HG03469 (cell line): ENCODE data around the gene NPAS3.

Experiments
- ATAC-seq: cut with Tn5 transposase; IDR thresholded peaks from one replicate; pipeline ENCODE4 v1.9.1; 2021; ENCODE audit warnings: mild to moderate bottlenecking, moderate library complexity, moderate number of reproducible peaks; ENCODE audit not compliant: unreplicated experiment

The NPAS3 gene

DNA sequence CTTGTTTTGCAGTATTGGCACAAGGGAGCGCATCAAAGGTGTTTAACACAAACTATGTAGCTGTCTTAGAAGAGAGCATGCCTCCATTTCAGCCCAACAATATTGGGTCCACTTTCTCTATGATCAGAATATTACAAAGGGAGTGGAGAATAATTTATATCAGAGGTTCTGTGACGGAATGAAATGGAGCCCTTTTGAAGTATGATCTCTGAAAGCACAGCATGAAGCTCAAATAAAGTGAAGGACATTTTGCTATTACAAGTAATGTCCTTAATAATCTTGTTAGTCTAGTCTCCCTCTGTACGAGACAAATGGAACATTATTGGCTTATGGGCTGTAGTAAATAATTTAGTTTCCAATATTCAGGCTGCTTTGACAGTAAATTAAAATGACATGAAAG lies 302.7 kb downstream of the NPAS3 start:
- no peak for ATAC-seq

DNA sequence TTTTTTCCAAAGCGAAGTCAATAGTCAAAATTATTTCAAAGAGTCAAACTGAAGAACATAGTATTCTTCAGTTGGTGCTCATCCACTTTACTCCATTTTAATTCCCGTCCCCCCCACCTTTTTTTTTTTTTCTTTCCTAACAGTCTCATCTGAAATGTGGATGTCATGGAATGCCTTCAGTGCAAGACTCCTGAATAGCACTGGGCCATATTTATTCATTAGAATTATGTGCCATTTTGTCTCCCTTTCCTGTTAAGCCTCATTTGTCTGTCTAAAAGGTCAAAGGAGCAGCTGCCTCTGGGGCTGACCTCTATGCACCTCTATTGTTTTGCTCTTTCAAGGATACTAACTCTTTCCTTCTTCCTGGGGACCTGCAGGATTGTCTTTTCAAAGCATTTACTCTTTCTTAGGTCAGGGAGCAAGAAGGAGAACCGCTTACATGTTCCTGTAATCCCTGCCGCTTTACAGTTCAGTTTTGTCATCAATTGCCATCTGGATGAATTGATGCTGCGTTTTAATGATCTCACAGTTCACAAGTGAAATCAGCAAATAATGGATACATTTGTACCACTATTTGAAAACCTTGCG lies 310.6 kb downstream of the NPAS3 start:
- ATAC-seq: no peak

DNA sequence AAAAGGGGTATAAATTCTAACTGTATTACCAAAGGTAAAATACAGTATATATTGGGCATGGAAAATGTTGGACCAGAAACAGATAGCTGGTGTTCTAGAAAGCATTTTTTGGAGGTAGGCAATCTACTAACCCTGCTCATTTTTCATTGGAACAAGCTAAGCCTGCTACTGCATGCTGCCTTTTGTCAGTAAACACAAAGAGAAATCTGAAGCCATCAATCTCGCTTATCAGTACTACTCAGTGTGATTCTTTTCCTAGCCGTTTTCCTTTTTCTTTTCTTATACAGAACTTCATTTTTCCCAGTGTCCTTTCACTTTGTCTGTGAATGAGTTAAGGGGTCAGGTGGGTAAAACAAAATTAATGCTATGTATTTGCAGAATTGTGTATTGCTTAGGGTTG lies 312.3 kb downstream of the NPAS3 start:
- ATAC-seq: no peak

DNA sequence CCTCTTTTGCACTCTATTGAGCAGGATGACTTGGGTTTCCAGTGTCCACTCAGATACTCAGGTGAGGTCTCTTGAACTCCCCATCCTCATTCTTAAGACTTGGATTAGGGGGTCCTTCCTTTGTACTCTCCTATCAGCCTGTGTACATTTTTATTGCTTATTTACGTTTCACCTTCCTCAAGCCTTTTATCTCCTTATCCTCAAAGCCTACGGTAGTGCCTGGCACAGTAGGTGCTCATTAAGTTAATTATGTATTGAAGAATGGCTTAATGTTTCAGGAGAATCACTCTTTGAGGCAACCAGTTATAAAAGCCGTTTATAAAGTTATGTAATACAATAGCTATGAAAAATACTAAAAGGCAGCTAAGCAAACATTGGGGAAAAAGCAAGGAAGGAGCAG lies 315.7 kb downstream of the NPAS3 start:
- no peak for ATAC-seq

DNA sequence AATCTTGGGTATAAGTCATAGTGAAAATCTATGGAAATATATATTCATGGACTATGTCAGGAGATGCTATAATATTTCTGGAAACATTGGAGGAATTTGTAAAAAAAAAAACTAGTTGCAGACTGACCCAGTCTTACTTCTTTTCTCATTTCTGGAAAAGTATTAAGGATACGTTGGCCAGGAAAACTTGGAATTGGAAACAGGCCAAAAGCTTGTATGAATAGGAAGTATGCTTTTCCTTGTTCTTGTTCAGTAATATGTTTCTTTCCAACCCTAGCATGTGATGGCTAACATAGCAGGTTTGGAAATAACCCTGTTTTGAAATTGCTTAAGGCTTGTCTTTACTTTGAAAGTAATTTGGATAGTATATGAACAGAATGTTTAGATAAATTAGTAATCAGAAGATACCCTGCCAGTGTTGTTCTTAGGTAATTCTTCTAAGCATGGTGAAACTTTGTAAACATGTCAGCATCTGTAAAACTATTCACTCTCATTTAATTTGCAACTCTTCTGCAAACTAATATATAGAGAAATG lies 316.2 kb downstream of the NPAS3 start:
- ATAC-seq: no peak

DNA sequence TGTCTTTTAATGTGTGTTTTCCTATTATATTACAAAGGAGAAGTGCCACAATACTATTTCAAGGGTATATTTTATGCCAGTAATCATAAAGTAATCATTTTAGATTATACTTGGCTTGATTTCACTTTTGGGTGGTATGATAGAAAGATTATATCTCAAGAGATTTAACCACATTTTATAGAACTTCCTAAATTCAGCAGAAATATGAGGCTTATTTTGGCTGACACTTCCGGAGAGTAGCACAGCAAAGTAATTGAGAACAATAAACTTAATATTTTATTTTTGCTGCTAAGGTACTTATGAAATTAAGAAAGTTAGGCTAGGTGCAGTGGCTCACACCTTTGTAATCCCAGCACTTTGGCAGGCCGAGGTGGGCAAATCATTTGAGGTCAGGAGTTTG lies 319.1 kb downstream of the NPAS3 start:
- no peak for ATAC-seq

DNA sequence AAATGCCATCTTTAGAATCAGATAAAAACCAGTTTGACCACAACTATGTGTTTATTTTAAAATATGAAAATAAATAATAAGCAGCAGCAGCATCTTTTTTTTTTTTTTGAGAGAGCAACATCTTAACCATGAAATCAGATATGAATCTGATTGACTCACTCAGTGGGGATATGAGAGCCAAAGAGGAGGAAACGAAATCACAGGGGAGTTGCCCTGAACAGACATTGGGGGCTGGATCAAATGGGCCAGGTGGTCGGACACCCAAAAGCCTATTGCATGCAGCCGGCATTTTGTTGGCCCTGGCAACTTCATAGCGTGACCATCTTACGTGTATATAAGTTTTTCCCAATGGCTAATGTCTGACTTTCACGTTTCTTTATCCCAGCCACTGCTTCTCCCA lies 321.1 kb downstream of the NPAS3 start:
- ATAC-seq: no peak

DNA sequence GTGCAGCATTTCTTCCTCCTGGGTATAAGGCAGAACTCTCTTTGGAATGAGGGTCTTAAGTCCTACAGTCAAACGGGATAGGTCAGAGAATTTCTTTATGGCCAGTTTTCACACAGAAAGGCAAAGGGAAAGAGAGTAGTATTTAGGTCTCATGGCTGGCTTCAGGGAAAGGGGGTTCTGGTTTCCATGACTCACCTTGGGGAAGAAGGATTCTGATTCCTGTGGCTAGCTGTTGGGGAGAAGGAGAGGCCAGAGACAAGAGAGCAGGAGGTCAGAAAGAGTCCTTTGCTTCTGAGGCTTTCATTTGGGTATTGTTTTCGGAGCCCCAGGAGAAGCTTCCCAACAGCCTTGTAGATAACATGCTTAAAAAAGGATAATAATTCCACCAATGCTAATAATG lies 332.5 kb downstream of the NPAS3 start:
- ATAC-seq: no peak

DNA sequence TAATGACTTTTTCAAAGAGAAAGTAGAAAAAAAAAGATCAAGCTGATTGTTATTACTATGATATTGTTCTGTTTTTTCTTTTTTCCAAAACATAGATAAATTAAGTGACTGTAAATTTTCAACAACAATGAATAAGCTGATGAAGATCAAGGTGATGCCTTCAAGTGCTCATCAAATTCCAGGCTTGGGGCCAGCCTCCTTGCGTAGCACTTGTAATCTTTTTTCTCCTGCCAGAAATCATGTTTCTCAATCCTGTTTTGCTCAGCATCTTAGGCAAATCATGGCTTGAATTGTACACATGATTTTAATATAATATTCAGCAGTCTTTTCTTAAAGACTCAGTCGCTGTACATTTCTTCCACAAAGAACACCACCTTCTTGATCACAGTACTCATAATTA lies 333.2 kb downstream of the NPAS3 start:
- no peak for ATAC-seq

DNA sequence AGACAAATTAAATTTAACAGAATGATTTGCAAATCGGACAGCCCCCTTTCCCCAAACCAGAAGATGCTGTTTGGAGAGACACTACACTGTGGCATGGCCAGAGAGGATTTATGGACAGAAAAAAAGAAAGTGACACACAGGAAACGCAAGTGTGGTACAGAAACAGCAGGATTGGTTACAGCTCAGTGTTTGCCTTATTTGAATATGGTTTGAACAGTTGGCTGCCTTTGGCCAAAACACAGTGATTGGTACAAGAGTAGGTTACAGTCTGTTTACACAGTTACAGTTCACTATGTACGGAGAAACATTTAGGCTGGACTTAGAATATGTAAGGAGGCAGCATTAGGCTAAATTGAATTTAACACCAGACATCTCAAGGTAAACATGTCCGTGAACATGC lies 335.3 kb downstream of the NPAS3 start:
- no peak for ATAC-seq

DNA sequence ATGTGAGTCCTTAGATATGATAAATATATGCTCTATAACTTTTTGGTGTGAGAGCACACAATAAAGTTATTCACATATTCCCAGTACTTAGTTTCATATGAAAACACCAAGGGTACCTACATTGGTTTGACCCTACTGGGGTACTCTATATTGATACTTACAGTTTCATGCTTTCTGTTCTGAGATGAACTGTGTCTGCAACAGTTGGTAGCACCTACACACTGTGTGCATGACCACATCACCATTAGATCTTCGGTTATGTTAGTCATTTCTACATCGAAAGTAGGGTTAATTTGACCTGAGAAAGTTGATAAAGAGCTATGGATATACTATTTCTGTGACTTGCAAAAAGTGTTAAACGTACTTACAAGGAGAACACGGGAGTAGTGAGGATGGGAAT lies 337.2 kb downstream of the NPAS3 start:
- no peak for ATAC-seq

DNA sequence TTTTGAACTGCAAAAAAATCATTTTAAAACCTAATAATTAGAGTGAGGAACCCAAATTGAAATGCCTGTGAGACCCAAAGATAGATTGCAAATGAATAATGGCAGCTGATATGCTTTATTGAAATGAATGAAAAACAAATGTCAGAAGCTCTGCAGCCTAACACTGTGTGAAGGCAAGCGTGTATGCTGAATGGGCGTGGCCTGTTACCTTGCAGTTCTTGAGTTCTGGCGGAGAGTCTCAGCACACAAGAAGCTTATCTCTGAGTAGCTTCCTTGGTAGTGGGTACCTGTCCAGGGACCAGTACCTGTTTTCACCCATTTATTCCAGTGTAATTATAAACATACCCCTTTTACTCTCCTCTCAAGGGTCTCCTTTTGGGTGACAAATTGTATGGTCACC lies 341.2 kb downstream of the NPAS3 start:
- no peak for ATAC-seq

DNA sequence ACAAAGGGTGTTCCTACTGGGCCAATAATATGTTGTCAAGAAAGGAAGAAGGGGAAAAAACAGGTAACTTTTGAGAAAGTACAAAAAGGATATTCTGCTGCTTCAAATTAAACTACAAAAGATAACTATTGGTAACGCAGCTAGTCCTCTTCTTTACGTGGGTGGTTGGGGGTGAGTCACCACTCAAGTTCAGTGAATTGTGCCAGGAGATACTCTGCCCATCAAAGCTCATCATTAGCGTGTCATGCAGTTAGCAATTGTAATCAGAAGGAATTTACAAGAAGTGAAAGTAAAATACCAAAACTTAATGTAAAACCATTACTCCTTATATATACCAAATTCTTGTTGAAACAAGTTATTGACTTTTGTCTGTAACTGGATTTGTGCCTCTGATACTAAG lies 342.0 kb downstream of the NPAS3 start:
- no peak for ATAC-seq

DNA sequence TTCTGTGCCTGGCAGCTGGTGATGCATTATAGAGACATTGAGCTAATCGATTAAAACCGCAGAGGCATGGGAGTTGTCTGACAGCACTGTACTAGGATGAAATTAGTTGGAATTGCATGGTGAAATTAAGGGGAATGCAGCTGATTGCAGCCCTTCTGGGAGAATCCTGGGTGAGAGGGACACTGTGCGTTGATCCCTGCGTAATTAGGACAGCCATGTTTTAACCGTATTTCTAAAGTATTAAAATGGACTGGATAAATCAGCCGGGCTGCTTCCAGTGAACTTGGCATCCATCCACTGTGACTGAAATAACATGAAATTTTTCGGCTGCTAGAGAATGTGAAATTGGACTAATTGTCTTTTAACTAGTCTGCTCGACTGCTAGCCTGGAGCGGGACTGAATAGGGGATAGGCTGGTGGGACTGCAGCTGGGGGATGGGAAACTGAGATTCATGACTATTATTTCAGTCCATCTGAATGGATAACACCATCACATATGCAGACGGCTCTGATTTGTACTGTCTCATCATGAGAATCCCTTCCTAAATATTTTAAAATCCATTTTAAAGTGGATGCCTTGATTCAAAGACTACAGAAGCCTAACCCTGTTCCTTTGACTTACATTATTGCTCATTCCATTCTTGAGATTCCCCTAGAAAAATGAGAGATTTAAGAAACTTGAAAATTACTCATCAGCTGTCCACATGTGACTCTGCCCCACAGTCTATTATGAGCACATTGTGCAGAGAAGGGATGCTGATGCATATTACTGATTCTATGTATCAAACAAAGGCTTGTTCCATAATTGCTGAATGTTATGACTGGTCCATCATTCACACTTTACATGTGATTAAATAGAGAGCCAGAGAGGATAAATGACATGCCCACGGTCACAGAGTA lies 343.9 kb downstream of the NPAS3 start:
- no peak for ATAC-seq

DNA sequence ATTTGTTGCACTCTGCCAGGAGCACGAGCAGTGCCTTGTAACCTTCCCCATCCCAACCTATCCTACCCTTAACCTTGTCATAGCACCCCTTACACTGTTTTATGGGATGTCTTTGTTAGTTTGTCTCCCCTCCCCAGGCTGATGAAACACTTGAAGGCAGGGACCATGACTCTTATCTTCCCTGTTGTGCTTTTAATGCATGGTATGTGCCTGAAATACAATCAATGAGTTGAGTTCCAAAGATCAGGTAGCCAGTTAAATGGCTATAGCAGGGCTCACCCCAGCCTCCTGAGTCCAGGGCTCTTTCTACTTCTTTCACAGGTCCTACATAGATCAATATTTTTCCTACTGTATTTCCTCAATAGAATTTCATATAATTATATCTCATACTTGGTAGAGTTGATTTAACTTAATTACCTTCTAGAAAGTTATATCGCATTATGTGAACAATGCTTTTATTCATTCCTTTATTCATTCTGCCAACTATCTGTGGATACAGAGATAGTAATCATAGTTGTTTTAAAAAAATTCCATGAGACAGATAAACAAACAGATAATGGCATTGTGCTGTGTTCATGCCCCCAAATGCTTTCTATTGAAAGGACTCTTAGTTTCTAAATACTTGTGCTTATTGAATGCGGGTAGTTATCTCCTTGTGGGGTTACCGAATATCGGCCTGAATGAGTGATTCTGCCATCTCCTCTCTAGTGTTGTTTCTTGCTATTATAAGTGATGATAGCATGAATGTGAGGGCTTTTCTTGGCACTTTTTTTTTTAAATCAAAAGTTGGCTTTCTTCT lies 347.4 kb downstream of the NPAS3 start:
- no peak for ATAC-seq

DNA sequence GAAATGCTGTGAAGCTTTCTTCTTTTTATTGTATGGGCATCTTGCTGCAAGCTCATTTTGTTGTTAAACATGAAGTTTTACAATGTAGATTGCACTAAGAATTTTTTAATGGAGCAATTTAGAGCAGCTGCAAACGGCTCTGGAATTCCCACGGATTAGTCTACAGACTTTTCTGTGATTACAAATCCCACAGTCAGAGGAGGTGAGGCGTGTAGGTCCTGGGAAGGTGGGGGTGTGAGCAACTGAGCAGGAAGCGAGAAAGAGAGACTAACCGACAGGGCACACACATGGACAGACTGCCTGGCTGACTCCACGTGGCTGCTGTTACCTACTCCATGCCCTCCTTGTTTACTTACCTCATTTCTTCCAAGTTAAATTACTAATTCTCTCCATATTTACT lies 348.5 kb downstream of the NPAS3 start:
- no peak for ATAC-seq

DNA sequence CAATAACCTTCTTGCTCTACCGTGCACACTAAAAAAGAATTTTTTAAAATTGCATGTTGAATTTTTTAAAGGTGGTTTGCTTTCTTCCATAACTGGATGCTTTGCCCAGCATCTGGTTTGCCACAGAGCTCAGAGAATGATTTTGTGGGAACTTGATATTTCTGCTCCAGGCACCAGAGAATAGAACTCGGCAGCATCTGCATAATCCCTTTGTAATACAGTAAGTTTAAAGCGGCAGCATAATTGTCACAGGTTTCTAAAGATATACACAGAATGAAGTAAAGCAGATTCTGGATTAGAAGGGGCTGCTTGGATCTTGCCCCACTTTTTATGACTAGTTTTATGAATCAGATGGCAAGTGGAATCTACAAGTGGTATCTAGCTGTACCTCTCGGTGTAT lies 352.0 kb downstream of the NPAS3 start:
- ATAC-seq: no peak

DNA sequence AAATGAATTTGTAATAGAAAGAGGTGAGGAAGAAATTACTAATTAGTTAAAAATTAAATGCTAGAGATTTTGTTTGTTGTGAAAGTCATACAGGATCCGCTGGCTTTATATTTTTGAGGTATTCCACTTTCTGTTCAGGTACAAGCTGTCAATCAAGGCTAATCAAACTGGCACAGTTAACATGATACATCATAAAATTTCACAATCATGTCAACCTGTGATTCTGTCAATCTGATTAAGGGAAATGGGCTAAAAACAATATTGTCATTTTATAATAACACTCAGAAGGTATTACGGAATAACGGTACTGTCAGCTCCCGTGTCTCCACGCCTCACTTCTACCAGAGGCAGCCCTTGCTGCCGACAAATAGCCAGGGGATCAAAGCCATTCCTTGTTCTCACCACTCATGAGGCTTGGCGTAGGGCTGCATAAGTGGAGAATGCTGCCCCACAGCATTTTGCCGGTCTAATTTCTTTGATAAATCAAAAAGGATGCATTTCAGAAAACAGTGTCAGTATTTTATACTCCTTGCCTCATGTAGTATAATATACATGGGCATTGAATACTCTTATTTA lies 352.9 kb downstream of the NPAS3 start:
- no peak for ATAC-seq

DNA sequence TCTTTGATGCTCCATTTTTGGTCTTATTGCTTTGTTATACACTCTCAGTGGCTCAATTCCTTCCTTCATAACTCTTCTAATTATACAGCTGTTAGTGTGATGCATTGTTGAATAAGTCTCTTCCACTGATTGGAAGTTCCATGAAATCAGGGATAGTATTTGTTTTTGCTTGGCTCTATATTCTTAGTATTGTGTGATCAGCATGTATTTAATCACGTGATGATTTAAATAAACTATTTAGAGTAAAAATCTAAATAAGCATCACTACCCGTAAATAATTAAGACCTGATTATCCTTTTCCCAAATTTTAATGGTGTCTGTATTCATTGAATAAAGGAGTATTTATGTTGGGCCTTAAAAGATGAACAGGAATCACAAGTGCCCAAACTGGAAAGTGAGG lies 355.7 kb downstream of the NPAS3 start:
- ATAC-seq: no peak

DNA sequence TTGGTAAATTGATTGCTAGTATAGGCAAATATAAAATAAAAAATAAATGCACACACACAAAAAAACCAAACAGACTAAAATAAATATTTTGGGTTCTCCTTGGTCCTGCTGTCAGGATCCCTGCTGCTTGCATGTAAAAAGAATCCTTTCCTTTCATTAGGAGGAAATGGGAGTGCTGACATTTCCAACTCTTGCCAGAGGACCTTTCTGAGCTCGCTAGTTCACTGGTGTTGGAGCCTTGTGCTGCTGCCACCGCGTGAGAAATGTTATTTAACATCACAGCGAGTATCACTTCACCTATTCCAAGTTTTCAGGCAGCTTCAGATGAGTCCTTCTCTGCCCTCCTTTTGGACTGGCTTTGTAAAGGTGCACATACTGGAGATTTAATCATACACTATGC lies 358.9 kb downstream of the NPAS3 start:
- no peak for ATAC-seq

DNA sequence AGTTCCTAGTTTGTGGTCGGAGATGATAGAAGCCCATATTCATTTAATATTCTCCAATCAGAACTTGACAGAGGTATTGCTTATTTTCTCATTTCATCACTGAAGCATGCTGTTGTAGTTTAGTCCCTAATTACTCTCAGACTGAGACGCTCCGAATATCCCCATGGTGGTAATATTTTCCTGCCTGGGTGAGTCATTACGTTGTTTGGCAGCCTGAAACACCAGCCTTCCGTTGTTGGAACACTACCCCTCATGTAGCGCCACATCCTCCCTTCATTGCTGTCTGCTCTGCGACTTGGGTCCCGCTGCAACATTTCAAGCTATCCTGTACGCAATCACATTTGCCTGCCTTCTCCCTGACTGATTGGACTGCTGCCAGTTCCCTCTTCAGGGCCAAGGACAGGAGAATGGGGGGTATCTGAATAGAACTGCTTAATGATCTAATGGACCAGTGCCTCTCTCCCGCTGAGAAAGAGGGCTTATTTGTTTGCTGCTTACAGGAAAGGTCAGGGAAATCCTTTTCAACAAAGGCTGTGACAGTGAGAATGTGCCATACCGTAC lies 369.1 kb downstream of the NPAS3 start:
- no peak for ATAC-seq
